Measurements from ENCODE around the gene TUBB. TPM values are rescaled to one million over a fixed set of nuclear protein-coding genes. Genes with fewer than 3 reads are reported as not detected.
"Not testable (repeated sequence)": the region's sequence is repeated elsewhere in the genome, so short reads cannot be mapped to it uniquely, and the experiment has no call there.

Gene TUBB
- total and polyA plus RNA-seq, 2 of the 4 experiments (the other 2 are of a cell fraction) = 1,401 to 2,004 TPM

DNA sequence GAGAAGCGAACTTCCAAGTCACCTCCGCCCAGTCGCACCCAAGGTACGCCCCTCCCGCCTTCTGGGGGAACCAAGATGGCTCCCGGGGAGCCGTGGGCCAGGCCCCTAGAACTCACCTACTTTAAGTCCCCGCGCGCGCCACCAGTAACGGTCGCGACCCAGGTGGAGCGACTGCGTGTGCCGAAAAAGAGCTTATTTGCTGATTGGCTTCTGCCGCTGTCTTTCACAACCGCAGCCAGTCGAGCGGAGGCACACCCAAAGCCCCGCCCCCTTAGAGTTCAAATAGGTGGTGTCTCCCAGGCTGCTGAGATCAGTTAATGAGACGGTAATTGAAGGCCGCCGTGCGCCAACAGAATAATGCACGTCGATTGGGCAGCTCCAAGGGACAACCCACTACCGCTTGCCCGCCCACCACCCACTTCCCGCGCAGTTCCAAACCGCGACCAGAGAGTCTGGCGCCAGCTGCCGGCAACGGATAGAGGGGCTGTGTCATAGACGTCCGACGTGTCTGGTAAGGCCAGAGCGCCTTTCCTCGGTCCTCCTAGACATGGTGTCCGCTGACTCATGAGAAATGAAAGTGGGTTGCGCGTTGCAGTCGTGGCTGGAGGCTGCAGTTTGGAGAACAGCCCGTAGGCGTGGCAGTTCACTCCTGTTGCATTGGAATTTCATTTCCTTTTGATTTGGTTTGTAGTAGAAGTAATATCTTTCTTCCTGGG lies 2.9 kb upstream of the TUBB start, which contains the start of gene MDC1 (continued):
- TF ChIP-seq MXI1 (IDR thresholded peaks at IDR 0.05; ENCODE audit: borderline replicate concordance, low read depth, low read length) = peak; percentile 77; the same call in 1 of the 2 replicates
- no peak for TF ChIP-seq SMC3 (IDR thresholded peaks at IDR 0.05; ENCODE audit: low read depth, low read length)

DNA sequence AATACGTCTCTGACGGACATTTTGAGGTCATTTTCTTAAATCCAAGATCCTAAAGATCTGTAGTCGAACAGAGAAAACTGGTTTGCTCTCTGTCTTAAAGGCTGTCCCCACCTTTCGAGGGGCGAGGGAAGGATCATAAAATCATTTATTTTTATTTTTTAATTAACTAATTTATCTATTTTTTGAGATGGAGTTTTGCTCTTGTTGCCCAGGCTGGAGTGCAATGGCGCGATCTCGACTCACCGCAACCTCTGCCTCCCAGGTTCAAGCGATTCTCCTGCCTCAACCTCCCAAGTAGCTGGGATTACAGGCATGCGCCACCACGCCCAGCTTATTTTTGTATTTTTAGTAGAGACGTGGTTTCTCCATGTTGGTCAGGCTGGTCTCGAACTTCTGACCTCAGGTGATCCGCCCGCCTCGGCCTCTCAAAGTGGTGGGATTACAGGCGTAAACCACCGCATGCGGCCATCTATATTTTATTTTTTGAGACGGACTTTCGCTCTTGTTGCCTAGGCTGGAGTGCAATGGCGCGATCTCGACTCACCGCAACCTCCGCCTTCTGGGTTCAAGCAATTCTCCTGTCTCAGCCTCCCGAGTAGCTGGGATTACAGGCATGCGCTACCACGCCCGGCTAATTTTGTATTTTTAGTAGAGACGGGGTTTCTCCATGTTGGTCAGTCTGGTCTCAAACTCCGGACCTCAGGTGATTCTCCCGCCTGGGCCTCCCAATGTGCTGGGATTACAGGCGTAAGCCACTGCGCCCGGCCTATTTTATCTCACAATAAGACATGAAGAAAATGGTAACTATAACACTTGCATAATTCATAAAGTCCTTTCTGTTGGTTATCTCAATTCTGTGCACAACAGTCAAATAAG lies 2.1 kb upstream of the TUBB start:
- Histone ChIP-seq H2AK5ac (ENCODE audit: low read depth, low read length) (peak overlapping the region; percentile 92), H3K56ac (ENCODE audit: extremely low read depth, insufficient read depth, low read length) (peak overlapping the region; percentile 96), H3K4me2 (ENCODE audit: low read depth, low read length) (peak overlapping the region; percentile 54), H3K27ac (ENCODE audit: insufficient read depth, low read length) (peak overlapping the region; percentile 13), H4K5ac (ENCODE audit: low read depth, low read length) (peak overlapping the region; percentile 29; the same call in 1 of the 2 replicates), H4K20me1 (ENCODE audit: insufficient read depth, low read length) (peaks cover 18% of the 10 kb centered on the region), H3K4ac (ENCODE audit: low read depth, low read length) (peak overlapping the region; percentile 92), H3K36me3 (ENCODE audit: control insufficient read depth, insufficient read depth, low read length) (peaks cover 16% of the 10 kb centered on the region), H3K4me3 (ENCODE audit: insufficient read depth, low read depth, low read length) (peak overlapping the region; percentile 30; the same call in 1 of the 2 replicates), H2BK120ac (ENCODE audit: low read depth, low read length) (peak overlapping the region; percentile 46; the same call in 1 of the 2 replicates), H3K23ac (ENCODE audit: low read depth, low read length) (peak overlapping the region; percentile 84; the same call in 1 of the 2 replicates), H4K8ac (ENCODE audit: low read depth in 2 of 2, low read length in 2 of 2) (peak overlapping the region; percentile 0 to 96; a peak in 3 of 4 replicates), H2BK5ac (ENCODE audit: low read depth, low read length, poor library complexity, severe bottlenecking) (peak overlapping the region; percentile 91), H4K91ac (ENCODE audit: insufficient read depth, low read depth, low read length) (peak overlapping the region; percentile 93), H3K18ac (ENCODE audit: low read depth, low read length) (peak overlapping the region; percentile 48; the same call in 1 of the 2 replicates), H3K14ac (replicated peaks; ENCODE audit: low read depth, low read length) (peak overlapping the region; percentile 80; the same call in 1 of the 2 replicates), H3K79me1 (ENCODE audit: low read depth in 1 of 2, low read length in 2 of 2) (peaks cover 15 to 37% of the 10 kb centered on the region in 2 experiments), H3K9ac (ENCODE audit: low read depth, low read length) (peak overlapping the region; percentile 66; the same call in 1 of the 2 replicates)
- intact Hi-C loops (cut with micrococcal nuclease) = loop anchor here (1.0 kb wide), 1 partner anchor 27 kb away; no protein-coding TSS in a partner anchor
- BruUV-seq (replicated peaks); H3K27me3 ChIP-seq (ENCODE audit: control insufficient read depth, insufficient read depth, low read length); in situ Hi-C loops (cut with MboI; ENCODE audit: low sequenced_read_pairs); H2AFZ ChIP-seq (replicated peaks; ENCODE audit: low read length, poor library complexity); dilution Hi-C loops (cut with HindIII; ENCODE audit: low sequenced_read_pairs, unreplicated experiment); H2BK20ac ChIP-seq (ENCODE audit: low read depth, low read length); H3K9me3 ChIP-seq (ENCODE audit: control insufficient read depth, insufficient read depth, low read length); H2BK15ac ChIP-seq (ENCODE audit: low read depth, low read length); H3K4me1 ChIP-seq (ENCODE audit: control insufficient read depth, insufficient read depth, low read length); CTCF ChIA-PET; ATAC-seq (ENCODE audit: low read depth); H2AK9ac ChIP-seq (replicated peaks; ENCODE audit: low read depth, low read length, poor library complexity); H3K9me1 ChIP-seq (ENCODE audit: insufficient read depth, low read length); DNase-seq: not testable (repeated sequence)
- POLR2A ChIA-PET (ENCODE audit: unreplicated experiment) = interaction anchor here (1.0 to 1.1 kb wide), 2 partner anchors 27 to 33 kb away, joined by 3 to 5 read pairs; partner anchors contain the start of gene NRM
- 98% methylated on average over 8 of the region's 37 CpGs; no CpG with 5 or more reads in 1 of the 2 experiments for WGBS, 2 experiments (ENCODE audit: extremely low coverage in 2 of 2, insufficient read length in 1 of 2)
